PC-3 (cell line): ENCODE measurements around the gene APOA4. TPM values are rescaled to one million over a fixed set of nuclear protein-coding genes. Genes with fewer than 3 reads are reported as not detected.

Experiments used
- ATAC-seq: fragments of 200-7000 bp; cut with Tn5 transposase; 2 replicates; pipeline ENCODE4 v1.9.1; 2020; ENCODE audit warnings: mild to moderate bottlenecking, moderate library complexity
- BruUV-seq: library from RNA; stranded (reverse); fragments of 400-500 nt; replicated peaks from 2 replicates; lab custom pipeline; 2021; lab: Mats Ljungman, UMichigan
- CTCF ChIA-PET: fragments of 300-600 bp; sonication (Branson Sonifier 250); formaldehyde crosslinking; loops from one replicate; lab custom pipeline; 2022; ENCODE audit warnings: antibody characterized with exemption; lab: Charles Lee
- POLR2A ChIA-PET: fragments of 300-600 bp; sonication (Branson Sonifier 250); formaldehyde crosslinking; loops from one replicate; lab custom pipeline; 2022; ENCODE audit warnings: antibody characterized with exemption; ENCODE audit not compliant: unreplicated experiment; lab: Charles Lee
- DNase-seq: peaks from one replicate; pipeline ENCODE4 v3.0.0-alpha.2; 2015
- H2AFZ ChIP-seq: fragments of 300-600 bp; sonication (generic); 2 replicates; pipeline ENCODE4 v1.6.0; 2016; ENCODE audit warnings: antibody characterized with exemption, low read length
- H3F3A ChIP-seq: fragments of 300-600 bp; sonication (generic); one replicate; pipeline ENCODE4 v1.6.0; 2017; ENCODE audit warnings: antibody characterized with exemption, low read length, control low read depth, mild to moderate bottlenecking; ENCODE audit not compliant: unreplicated experiment
- H3K27ac ChIP-seq: fragments of 300-600 bp; sonication (generic); 2 replicates; pipeline ENCODE4 v1.5.1; 2016; ENCODE audit warnings: mild to moderate bottlenecking, low read length
- H3K27me3 ChIP-seq: fragments of 300-600 bp; sonication (generic); 2 replicates; pipeline ENCODE4 v1.6.1; 2016; ENCODE audit warnings: low read length, mixed read lengths
- H3K36me3 ChIP-seq: fragments of 300-600 bp; sonication (generic); 2 replicates; pipeline ENCODE4 v1.6.1; 2016; ENCODE audit warnings: low read depth, mixed run types, low read length, mixed read lengths
- H3K4me1 ChIP-seq: fragments of 300-600 bp; sonication (generic); 2 replicates; pipeline ENCODE4 v1.5.1; 2016; ENCODE audit warnings: low read length; ENCODE audit not compliant: insufficient read depth
- H3K4me2 ChIP-seq: fragments of 300-600 bp; sonication (generic); 2 replicates; pipeline ENCODE4 v1.6.0; 2016; ENCODE audit warnings: low read length
- H3K4me3 ChIP-seq: fragments of 300-600 bp; sonication (generic); 2 replicates; pipeline ENCODE4 v1.5.1; 2016; ENCODE audit warnings: mild to moderate bottlenecking, low read length, mixed read lengths
- H3K79me2 ChIP-seq: fragments of 300-600 bp; sonication (generic); 2 replicates; pipeline ENCODE4 v1.6.1; 2017; ENCODE audit warnings: low read length, mixed read lengths
- H3K9ac ChIP-seq: fragments of 300-600 bp; sonication (generic); 2 replicates; pipeline ENCODE4 v1.6.0; 2016; ENCODE audit warnings: mild to moderate bottlenecking, low read length
- H3K9me2 ChIP-seq: fragments of 300-600 bp; sonication (generic); replicated peaks from 2 replicates; pipeline ENCODE4 v1.6.1; 2016; ENCODE audit warnings: mixed run types, low read length, mixed read lengths
- H3K9me3 ChIP-seq: fragments of 300-600 bp; sonication (generic); 2 replicates; pipeline ENCODE4 v1.6.1; 2016; ENCODE audit warnings: low read length, mixed read lengths
- H4K20me1 ChIP-seq: fragments of 300-600 bp; sonication (generic); 2 replicates; pipeline ENCODE4 v1.6.1; 2016; ENCODE audit warnings: low read length, mixed read lengths
- EZH2 ChIP-seq: fragments of 300-600 bp; sonication (generic); IDR thresholded peaks from one replicate; pipeline ENCODE4 v1.6.1; 2017; ENCODE audit warnings: antibody characterized with exemption, mild to moderate bottlenecking, low read length; ENCODE audit not compliant: unreplicated experiment
- EZH2phosphoT487 ChIP-seq: fragments of 300-600 bp; sonication (generic); IDR thresholded peaks from 2 replicates; pipeline ENCODE4 v1.6.1; 2018; ENCODE audit warnings: mild to moderate bottlenecking, antibody characterized with exemption, low read length, borderline replicate concordance
- intact Hi-C: fragments of 100-400 bp; cut with micrococcal nuclease; formaldehyde crosslinking; loops from 2 replicates; pipeline ENCODE4 v1.9.0; 2023
- total RNA-seq: library from RNA; depleted of rRNA; stranded (reverse); fragments of >200 nt; gene quantifications from 2 replicates; pipeline ENCODE4 v1.2.3, GENCODE V29; 2014
- TF ChIP-seq, protein P1 (sequence below): fragments of 300-600 bp; sonication (generic); conservative IDR thresholded peaks from 2 replicates; pipeline ENCODE4 v1.5.1; 2017; ENCODE audit warnings: antibody characterized with exemption, low read depth, mild to moderate bottlenecking, low read length

APOA4 gene
- total RNA-seq, 1 experiment from 2014 or later = not detected

DNA sequence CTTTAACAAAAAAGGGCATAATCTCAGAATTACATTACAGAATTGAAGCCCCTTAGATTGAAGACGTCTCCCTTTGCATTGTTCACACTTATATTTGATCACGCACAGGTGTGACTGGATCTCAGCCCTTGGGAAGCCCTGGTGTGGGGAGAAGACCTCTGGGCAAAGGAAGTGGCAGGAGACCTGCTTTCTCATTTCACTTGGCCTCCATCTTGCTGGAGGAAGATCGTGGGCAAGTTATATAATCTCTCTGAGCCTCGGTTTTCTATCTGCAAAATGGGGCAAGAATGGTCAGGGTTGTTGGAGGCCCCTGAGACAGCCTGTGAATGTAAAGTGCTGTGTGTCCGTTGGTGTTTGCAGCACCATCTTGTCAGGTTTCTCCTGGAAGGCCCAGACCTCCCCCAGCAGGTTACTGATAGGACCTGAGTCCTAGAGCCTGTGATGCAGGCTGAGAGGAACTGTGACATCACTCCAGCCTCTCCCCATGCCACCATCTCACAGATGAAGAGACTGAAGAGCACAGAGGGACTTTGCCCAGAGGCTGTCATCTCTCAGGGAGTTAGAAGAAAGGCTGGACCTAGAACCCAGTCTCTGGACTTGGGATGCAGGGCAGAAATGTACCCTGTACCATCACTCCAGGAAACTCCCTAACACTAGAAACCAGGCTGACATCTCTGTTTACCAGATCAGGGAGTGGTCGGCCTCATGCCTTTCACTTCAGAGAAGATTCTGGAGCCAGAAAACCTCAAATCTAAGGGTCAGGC lies 15.4 kb upstream of the APOA4 start:
- Histone ChIP-seq H3K27me3 (no peaks in the 10 kb centered on the region), H3K36me3 (0 out of 2 replicates have a peak, but pooled peaks cover 2% of the 10 kb centered on the region), H3K27ac (no peak overlapping the region), H3K4me2 (no peak overlapping the region), H4K20me1 (no peaks in the 10 kb centered on the region), H3K4me3 (no peak overlapping the region), H2AFZ (no peak overlapping the region), H3K9ac (no peak overlapping the region), H3K9me2 (no peaks in the 10 kb centered on the region), H3K4me1 (peaks cover 7% of the 10 kb centered on the region), H3K79me2 (no peaks in the 10 kb centered on the region), H3K9me3 (no peaks in the 10 kb centered on the region), H3F3A (no peaks in the 10 kb centered on the region)
- ChIA-PET CTCF (no interaction called here), POLR2A (no interaction called here)
- BruUV-seq = no TSS peak
- no peak for DNase-seq
- no peak for TF ChIP-seq EZH2
- TF ChIP-seq EZH2phosphoT487 = no peak
- TF ChIP-seq, protein P1, sequence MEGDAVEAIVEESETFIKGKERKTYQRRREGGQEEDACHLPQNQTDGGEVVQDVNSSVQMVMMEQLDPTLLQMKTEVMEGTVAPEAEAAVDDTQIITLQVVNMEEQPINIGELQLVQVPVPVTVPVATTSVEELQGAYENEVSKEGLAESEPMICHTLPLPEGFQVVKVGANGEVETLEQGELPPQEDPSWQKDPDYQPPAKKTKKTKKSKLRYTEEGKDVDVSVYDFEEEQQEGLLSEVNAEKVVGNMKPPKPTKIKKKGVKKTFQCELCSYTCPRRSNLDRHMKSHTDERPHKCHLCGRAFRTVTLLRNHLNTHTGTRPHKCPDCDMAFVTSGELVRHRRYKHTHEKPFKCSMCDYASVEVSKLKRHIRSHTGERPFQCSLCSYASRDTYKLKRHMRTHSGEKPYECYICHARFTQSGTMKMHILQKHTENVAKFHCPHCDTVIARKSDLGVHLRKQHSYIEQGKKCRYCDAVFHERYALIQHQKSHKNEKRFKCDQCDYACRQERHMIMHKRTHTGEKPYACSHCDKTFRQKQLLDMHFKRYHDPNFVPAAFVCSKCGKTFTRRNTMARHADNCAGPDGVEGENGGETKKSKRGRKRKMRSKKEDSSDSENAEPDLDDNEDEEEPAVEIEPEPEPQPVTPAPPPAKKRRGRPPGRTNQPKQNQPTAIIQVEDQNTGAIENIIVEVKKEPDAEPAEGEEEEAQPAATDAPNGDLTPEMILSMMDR = no peak
- intact Hi-C loops = loop anchor here (5.0 kb wide), 1 partner anchor 66 kb away; the partner anchor contains the start of gene BUD13
- no peak for ATAC-seq

DNA sequence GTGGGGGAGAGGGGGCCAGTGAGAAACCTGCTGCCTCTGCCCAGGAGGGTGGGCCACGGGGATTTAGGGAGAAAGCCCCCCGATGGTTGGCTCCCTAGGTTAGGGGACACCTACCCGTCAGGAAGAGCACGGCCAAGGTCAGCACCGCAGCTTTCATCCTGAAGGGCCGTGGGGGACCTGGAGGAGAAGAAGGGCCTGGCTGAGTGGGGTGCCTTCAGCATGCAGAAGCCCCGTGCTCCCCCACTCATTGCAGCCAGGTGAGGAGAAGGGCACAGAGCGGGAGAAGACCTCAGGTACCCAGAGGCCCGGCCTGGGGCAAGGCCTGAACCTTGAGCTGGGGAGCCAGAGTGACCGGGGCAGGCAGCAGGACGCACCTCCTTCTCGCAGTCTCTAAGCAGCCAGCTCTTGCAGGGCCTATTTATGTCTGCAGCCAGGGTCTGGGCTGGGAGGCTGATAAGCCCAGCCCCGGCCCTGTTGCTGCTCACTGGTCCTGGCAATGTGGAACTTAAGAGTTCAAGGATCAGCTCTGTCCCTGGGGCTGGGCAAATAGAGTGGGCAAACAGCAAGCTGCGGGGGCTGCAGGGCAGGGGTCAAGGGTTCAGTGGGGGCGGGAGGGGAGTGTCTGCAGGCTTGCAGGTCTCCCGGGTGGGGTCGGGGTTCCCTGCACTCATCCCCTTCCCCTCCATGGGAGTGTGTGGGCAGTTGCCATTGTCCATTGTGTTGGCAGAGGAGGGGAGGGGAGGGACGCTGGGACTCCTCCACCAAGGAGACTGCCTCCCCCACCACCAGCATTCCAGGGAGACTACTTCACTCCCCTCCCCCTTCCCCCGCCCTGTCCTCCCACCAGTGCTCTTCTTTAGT lies 14.4 kb upstream of the APOA4 start, which contains the start of gene APOA1:
APOA1 (minus strand) TSS at position 392 of the 861 bp plus-strand sequence; CDS start at position 157, 235 bp downstream.
- peak within 1 kb of the TSS; percentile 89; the same call in 1 of the 2 replicates for H3K4me2 ChIP-seq
- POLR2A ChIA-PET = interaction anchor here (0.6 kb wide), 1 partner anchor 30 kb away, joined by 3 read pairs; no protein-coding TSS in a partner anchor
- H3K79me2 ChIP-seq = no peaks in the 10 kb centered on the region
- H3K27ac ChIP-seq = no peak within 1 kb of the TSS
- no peaks in the 10 kb centered on the region for H3K9me3 ChIP-seq
- TF ChIP-seq, protein P1 = no peak
- no peak for TF ChIP-seq EZH2
- TF ChIP-seq EZH2phosphoT487 = no peak
- H3K9ac ChIP-seq = no peak within 1 kb of the TSS
- H3K27me3 ChIP-seq = no peaks in the 10 kb centered on the region
- H2AFZ ChIP-seq = no peak within 1 kb of the TSS
- intact Hi-C loops = loop anchor here (5.0 kb wide), 1 partner anchor 65 kb away; the partner anchor contains the start of gene BUD13
- ATAC-seq (no peak), DNase-seq (no peak)
- H3K4me1 ChIP-seq = peaks cover 7% of the 10 kb centered on the region
- no peaks in the 10 kb centered on the region for H4K20me1 ChIP-seq
- CTCF ChIA-PET = interaction anchor here (2.3 kb wide), 1 partner anchor 50 kb away, joined by 16 read pairs; the partner anchor contains the start of gene ZPR1
- no peak within 1 kb of the TSS for H3K4me3 ChIP-seq
- H3K9me2 ChIP-seq = no peaks in the 10 kb centered on the region
- H3F3A ChIP-seq = no peaks in the 10 kb centered on the region
- H3K36me3 ChIP-seq = no peaks in the 10 kb centered on the region
- no TSS peak for BruUV-seq
